ENCODE results near the gene TMEM123. TPM values are rescaled to one million over a fixed set of nuclear protein-coding genes. Genes with fewer than 3 reads are reported as not detected.
A peak's percentile ranks its signal among the peaks of the same experiment; 100 is the strongest.

Gene TMEM123
- total and polyA plus RNA-seq, 10 donors: 51.3 to 184 (median 146) TPM

- intact Hi-C loops (cut with DNase I; ENCODE audit: low total_unique reads): no loop called here
- Histone ChIP-seq H3K27ac (no peak overlapping the region), H3K4me1 (peaks cover 0 to 72% (median 11%) of the 10 kb centered on the region in 6 donors), H3K36me3 (peaks cover 0 to 41% (median 1%) of the 10 kb centered on the region in 6 donors), H3K9me3 (no peaks in the 10 kb centered on the region), H3K4me3 (no peak overlapping the region), H3K27me3 (replicated peaks in 1 of 7) (no peaks in the 10 kb centered on the region)
- TF ChIP-seq CTCF (IDR thresholded peaks at IDR 0.05 in 8 of 11, conservative IDR thresholded peaks at IDR 0.05 in 3 of 11): no peak
- TF ChIP-seq POLR2A (IDR thresholded peaks at IDR 0.05): no peak
- no peak for TF ChIP-seq POLR2AphosphoS5 (IDR thresholded peaks at IDR 0.05)
- WGBS, 5 donors: 91 to 97% (median 96%) methylated on average over 7 of the region's 7 CpGs
- DNase-seq: no peak
These were observed 41.4 kb downstream of the TMEM123 start for GRCh38 chr11:102411142-102411541.

- no peak for DNase-seq
- Histone ChIP-seq H3K4me1 (peaks cover 0 to 75% (median 8%) of the 10 kb centered on the region in 6 donors), H3K9me3 (no peaks in the 10 kb centered on the region), H3K4me3 (no peak overlapping the region), H3K36me3 (peaks cover 0 to 48% (median 1%) of the 10 kb centered on the region in 6 donors), H3K27ac (no peak overlapping the region), H3K27me3 (replicated peaks in 1 of 7) (no peaks in the 10 kb centered on the region)
- TF ChIP-seq POLR2AphosphoS5 (IDR thresholded peaks at IDR 0.05) (peak in 1 of 3 donors; percentile 8), CTCF (IDR thresholded peaks at IDR 0.05 in 8 of 11, conservative IDR thresholded peaks at IDR 0.05 in 3 of 11) (no peak), POLR2A (IDR thresholded peaks at IDR 0.05) (no peak)
- intact Hi-C loops (cut with DNase I; ENCODE audit: low total_unique reads): no loop called here
- WGBS, 5 donors: 79 to 94% (median 87%) methylated on average over 5 of the region's 5 CpGs
These were observed 42.2 kb downstream of the TMEM123 start for GRCh38 chr11:102410382-102410784.

GRCh38 chr11:102408339-102408738 is 44.2 kb downstream of the TMEM123 start:
- 98 to 100% (median 100%) methylated on average over 1 of the region's 1 CpG for whole genome bisulfite sequencing, 5 donors
- Histone ChIP-seq H3K27ac (no peak overlapping the region), H3K36me3 (peaks cover 0 to 64% (median 3%) of the 10 kb centered on the region in 6 donors), H3K4me3 (no peak overlapping the region), H3K4me1 (peaks cover 0 to 68% (median 13%) of the 10 kb centered on the region in 6 donors), H3K9me3 (no peaks in the 10 kb centered on the region), H3K27me3 (replicated peaks in 1 of 7) (no peaks in the 10 kb centered on the region)
- DNase-seq: no peak
- intact Hi-C loops (cut with DNase I; ENCODE audit: low total_unique reads): no loop called here
- TF ChIP-seq POLR2AphosphoS5 (IDR thresholded peaks at IDR 0.05) (no peak), POLR2A (IDR thresholded peaks at IDR 0.05) (no peak), CTCF (IDR thresholded peaks at IDR 0.05 in 8 of 11, conservative IDR thresholded peaks at IDR 0.05 in 3 of 11) (no peak)

- H3K27me3 ChIP-seq (replicated peaks in 1 of 7): no peaks in the 10 kb centered on the region
- H3K4me3 ChIP-seq: no peak overlapping the region
- TF ChIP-seq POLR2A (IDR thresholded peaks at IDR 0.05) (no peak), CTCF (IDR thresholded peaks at IDR 0.05 in 8 of 11, conservative IDR thresholded peaks at IDR 0.05 in 3 of 11) (no peak), POLR2AphosphoS5 (IDR thresholded peaks at IDR 0.05) (no peak)
- H3K9me3 ChIP-seq: no peaks in the 10 kb centered on the region
- no peak for DNase-seq
- H3K27ac ChIP-seq: peak overlapping the region in 1 of 8 donors; percentile 2
- H3K36me3 ChIP-seq: peaks cover 0 to 69% (median 5%) of the 10 kb centered on the region in 6 donors
- intact Hi-C loops (cut with DNase I; ENCODE audit: low total_unique reads): no loop called here
- H3K4me1 ChIP-seq: peaks cover 0 to 68% (median 13%) of the 10 kb centered on the region in 6 donors
- 68 to 75% (median 72%) methylated on average over 3 of the region's 3 CpGs for WGBS, 5 donors
These were observed 44.7 kb downstream of the TMEM123 start for GRCh38 chr11:102407901-102408300.

Measured in spleen (tissue), 11 donors.